ENCODE results near the gene MUSTN1. TPM values are rescaled to one million over a fixed set of nuclear protein-coding genes. Genes with fewer than 3 reads are reported as not detected.

MUSTN1 gene
- polyA plus RNA-seq, 4 donors = 0.28 to 1.6 (median 0.47) TPM

DNA sequence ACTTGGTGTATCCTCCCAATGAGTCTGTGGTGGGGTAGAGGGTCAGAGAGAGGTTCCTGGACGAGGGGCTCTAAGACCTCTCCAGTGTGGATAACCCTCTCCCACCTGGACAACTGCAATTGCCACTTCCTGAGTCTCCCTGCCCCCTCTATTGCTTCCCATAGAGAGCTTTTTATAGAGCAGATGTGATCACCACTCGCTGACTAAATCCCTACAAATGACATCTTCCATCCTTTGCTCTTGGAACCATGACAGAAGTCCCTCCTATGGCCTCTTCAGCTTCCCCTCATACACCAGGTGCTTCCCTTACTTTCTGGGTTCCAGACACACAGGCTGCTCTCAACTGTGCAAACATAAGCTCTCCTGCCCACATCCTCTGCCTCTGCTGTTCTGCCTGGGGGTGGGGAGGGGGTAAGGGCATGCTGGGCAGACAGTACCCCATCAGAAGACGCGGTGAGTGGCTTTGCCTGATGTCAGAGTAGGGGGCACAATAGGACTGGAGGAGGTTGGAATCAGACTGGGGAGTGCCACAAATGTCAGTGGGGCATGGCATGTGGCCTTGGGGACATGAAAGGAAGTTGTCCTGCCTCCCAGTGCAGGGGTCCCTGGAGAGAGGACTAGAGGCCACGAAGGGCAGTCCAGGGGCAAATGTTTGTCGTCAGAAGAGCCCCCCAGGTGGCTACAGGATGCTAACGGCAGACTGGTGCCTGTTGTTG is 25.0 kb downstream of the MUSTN1 start:
- DNase-seq (ENCODE audit: low read depth in 4 of 4, low spot score in 2 of 4) = no peak

DNA sequence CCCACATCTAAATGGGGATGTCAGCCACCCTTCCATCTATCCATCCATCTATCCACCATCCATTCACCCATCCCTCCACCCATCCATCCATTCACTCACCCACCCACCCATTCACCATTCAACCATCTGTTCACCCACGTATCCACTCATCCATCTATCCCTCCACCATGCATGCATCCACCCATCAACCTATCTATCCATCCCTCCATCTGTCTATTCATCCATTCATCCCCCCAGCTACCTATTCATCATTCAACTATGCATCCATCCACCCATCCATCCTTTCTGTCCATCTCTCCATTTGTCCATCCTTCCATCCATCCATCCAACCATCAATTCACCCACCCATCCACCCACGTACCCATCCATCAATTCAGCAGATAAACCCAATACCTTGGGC is 25.7 kb downstream of the MUSTN1 start:
- no peak for DNase-seq (ENCODE audit: low read depth in 4 of 4, low spot score in 2 of 4)

DNA sequence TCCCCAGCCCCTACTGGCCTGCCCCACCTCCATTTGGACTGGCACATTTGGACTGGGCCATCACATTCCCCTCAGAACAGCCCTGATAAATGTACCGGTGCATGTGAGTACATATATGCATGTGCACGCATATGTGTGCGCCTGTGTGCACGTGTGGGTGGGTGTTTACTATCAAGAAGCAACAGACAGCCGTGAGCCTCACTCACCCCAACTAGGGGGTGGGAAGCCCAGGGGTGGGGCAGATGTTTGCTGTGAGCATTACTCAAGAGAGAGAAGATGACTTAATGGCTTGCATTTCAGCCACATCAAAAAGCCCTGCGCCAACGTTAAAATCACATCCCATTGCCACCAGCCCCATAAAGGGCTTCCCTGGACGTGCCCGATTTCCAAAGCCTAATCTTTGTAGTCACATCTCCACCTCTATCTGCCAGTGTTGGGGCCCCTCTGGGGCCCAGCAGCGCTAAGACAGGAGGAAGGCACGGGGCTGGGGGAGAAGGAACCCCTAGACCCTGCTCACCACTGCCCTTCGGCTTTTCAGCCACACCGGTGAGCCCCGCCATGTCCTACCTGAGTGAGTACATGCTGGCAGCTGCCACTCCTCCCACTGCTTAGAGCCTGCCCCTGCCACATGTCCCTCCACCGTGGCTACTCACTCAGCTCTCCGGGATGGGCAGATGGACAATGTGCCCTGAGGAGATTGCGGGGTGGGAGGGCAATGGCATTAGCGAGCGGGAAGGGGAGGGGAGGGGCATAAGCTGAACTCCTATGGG is 29.4 kb downstream of the MUSTN1 start:
- no peak for DNase-seq (ENCODE audit: low read depth in 4 of 4, low spot score in 2 of 4)

DNA sequence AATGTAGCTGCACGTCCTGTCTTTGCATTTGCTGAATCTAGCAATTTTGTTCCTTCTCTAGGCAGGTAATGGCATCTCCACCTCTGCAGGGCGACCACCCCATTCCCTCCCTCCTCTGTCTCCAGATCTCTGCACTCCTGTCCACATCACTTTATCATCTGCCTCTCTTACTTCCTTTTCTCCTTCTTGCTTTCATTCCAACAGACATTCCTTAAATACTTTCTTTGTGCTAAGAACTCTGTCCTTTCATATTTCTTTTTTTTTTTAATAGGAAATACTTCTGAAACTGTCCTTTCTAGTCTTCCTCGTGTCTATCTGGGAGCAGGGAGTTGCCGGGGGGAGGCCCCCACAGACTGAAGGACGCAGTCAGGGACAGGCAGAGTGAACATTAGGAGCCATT is 33.0 kb downstream of the MUSTN1 start:
- no peak for DNase-seq (ENCODE audit: low read depth in 4 of 4, low spot score in 2 of 4)

DNA sequence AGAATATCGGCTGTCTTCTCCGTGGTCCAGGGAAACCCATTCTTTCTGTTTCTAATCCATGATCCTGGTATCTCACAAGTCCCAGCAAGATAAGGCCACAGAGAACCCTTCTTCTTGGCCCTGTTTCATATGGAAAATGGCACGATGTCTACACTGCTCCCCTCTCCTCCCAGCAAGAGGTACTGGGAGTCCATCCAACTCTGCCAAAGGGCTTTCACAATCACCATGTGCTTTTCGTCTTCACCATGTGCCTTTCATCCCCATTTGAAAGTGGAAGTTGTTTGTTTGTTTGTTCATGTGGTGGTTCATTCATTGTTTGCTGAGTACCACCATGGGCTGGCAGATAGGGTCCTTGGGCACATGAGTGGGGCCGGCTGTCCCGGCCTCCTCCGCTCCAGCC is 34.7 kb downstream of the MUSTN1 start:
- DNase-seq (ENCODE audit: low read depth in 4 of 4, low spot score in 2 of 4) = no peak

DNA sequence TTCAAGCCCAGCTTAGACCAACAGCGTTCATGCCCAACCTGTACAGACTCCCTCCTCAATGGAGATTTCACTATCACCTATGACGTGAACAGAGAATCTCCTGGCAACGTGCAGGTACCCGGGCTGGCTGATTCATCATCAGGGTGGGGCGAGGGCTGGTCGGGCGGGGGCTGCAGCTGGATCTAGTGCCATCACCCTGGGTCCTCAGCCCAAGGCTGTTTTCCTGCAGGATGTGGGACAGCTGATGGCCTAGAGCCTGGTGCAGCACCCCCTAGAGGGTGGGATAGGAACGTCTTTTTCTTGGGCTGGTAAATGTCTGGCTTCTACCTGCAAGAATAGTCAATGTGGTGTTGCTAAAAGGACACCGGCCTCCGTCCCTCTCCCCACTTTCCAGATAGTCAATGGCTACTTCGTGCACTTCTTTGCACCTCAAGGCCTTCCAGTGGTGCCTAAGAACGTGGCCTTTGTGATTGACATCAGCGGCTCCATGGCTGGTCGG is 35.8 kb downstream of the MUSTN1 start:
- DNase-seq (ENCODE audit: low read depth in 4 of 4, low spot score in 2 of 4) = no peak

DNA sequence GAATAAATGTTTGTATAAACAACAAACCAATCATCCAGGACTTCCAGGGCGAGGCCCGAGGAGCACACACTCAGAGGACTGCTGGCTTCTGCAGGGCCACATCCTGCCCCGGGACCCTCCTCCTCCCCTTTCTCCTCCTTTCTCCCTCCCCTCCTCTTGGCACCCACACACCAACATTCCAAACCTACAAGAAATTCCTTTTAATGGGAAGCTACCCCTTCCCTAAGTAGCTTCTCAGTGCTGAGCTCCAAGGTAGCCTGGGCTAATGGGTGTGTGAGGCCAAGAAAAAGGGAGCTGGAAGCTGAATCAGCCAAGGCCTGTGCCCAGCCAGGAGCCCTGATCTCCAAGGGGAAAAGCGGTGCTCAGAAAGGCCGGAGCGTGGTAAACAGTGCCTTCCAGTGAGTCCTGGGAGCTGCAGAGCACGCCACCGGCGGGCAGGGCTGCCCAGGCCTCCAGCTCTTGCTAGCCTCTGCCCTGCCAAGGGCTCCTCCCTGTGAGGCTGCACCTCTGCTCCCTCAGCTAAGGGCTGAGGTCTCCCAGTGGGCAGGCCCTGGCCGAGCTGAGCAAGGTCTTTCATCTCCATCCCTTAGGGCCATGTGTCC is 36.3 kb downstream of the MUSTN1 start:
- DNase-seq (ENCODE audit: low read depth in 4 of 4, low spot score in 2 of 4) = no peak

DNA sequence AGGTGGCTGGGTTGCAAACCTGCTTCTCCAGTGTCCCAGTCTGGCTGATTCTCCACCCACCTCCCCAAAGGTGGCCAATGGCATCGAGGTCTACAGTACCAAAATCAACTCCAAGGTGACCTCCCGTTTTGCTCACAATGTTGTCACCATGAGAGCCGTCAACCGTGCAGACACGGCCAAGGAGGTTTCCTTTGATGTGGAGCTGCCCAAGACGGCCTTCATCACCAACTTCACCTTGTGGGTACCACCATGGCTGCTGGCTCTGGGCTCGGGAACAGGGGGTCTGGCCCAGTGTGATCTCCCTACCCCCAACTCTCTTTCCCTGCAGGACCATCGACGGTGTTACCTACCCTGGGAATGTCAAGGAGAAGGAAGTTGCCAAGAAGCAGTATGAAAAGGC is 38.4 kb downstream of the MUSTN1 start:
- no peak for DNase-seq (ENCODE audit: low read depth in 4 of 4, low spot score in 2 of 4)

DNA sequence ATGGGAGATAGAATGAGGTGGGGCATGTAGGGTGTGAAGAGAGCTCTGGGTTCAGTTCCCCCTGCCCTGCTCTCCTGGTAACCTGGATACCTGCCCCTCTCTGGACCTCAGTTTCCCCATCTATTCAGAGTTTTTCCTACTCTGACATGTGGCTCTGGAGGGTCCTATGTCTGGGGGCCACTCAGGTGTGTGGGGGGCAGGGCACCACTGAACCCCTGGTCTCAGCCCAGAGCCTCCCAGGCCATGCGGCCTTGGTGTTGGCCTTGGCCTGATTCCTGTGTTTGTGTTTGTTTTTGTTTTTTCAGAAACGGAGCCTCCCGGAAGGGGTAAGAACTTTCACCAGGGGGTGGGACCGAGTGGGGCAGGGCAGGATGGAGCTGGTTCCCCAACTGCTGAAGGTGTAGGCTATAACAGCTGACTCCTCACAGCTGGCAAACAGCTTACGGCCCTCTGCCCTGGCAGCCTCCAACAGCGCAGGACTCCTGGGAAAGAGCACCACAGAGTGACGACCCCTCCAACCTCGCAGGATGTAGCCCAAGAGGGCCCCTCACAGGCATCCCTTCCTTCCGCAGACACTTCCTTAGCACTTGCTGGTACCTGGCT is 39.4 kb downstream of the MUSTN1 start:
- no peak for DNase-seq (ENCODE audit: low read depth in 4 of 4, low spot score in 2 of 4)

DNA sequence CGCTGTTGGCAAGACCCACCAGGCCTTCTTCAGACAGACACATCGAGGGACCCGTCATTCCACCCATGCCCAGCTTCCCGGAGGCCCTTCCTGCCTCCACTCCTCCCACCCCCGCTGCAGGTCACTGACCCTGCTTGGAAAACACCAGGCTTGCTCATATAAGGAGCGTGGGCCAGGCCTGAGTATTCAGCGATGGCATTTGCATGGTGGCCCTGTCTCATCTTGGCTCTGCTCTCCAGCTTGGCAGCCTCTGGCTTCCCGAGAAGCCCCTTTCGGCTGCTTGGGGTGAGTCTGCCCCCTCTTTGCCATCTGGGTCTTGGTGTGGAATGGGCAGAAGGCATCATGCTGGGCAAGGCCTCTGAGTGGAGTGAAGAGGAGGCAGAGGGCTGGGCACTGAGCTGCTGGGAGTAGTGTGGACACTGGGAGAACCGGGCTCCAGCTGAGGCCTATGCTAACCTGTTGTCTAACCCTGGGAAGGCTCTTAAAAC is 40.2 kb downstream of the MUSTN1 start, which contains the start of gene ITIH3:
TSS of gene ITIH3 (plus strand) at position 185 of the 488 bp plus-strand sequence. CDS start at position 193, 8 bp downstream.
- no peak for DNase-seq (ENCODE audit: low read depth in 4 of 4, low spot score in 2 of 4)

DNA sequence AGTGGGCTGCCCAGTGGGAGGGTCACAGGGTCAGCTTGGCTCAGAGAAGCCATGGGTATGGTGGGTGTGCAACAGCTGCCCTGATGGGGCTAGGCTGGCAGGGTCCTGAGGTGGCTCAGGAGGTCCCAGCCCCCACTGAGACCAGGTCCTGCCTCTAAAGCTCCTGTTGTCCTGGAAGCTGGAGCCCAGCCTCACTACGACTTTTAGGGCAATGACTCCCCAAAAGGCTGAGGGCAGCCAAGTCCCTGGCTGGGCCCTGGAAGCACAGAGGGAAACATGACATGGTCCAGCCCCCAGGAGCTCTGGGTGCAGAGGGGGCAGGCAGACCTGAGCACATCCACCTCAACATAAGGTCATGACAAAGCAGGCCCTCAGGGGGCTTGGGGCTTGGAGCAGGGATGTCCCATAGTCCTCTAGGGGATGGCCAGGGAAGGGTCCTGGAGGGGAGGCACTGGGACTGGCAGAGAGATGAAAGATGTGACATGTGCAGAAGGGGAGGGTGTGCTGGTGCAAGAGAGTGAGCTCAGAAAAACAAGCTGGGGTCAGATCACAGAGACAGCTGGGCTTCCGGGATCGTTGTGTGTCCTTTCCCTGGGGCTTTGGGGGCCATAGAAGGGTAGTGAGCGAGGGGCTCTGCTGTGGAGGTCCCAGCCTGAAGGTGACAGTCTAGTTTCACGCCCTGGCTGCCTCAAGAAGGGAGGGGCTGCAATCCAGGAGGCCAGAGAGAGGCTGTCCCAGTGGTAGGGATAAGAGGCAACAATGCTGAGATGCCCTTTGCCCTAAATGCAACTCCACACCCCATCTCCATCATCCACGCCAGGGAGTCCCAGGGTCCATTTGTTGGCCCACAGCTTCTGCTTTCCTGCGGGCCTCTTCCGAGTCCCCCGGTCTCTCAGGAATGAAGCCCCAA is 40.9 kb downstream of the MUSTN1 start:
- no peak for DNase-seq (ENCODE audit: low read depth in 4 of 4, low spot score in 2 of 4)

DNA sequence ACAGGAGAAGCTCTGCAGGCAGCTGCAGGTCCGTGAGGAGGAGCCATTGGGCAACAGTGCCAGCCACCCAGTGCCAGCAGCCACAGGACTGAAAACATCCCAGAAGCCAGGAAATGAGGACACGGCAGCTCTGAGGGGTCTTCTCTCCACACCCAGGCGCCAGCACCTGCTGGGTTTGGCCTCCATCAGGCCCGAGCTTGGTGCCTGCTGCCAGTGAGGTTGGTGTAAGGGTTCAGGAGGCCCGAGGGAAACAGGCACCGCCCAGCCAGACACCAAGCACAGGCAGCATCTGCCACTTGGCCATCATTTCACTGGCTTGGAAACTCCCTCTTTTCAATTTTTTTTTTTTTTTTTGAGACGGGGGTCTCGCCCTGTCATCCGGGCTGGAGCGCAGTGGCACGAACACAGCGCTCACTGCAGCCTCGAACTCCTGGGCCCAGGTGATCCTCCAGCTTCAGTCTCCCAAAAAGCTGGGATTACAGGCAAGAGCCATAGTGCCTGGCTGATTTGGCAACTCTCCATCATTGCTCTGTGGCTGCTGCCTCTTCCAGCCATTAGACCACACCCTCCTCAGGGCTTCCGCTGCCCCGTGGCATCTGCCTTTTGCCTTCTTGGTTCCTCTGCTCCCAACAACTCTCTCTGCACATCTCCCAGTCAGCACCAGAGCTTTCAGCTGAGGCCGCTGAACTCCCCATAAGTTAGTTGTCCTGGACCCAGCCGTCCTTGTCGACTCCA is 41.7 kb downstream of the MUSTN1 start:
- no peak for DNase-seq (ENCODE audit: low read depth in 4 of 4, low spot score in 2 of 4)

DNA sequence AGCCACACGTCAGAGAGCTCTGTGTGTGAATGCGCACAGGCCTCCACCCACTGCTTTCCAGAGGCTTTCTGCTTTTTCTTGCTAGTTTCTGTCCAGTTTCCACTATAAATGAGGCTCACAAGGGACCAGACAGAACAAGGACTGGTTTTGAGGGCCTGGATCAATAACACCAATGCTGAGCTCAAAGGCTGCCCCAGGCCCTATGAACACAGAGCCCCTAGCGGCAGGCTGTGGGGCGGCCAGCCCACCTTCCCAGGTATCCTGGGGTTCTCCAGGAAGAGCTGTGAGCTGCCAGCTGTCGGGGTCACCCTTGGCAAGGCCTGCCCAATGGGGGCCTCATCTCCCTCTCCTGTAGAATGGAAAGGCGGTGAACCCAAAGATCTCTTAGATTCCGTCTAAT is 42.4 kb downstream of the MUSTN1 start:
- no peak for DNase-seq (ENCODE audit: low read depth in 4 of 4, low spot score in 2 of 4)

DNA sequence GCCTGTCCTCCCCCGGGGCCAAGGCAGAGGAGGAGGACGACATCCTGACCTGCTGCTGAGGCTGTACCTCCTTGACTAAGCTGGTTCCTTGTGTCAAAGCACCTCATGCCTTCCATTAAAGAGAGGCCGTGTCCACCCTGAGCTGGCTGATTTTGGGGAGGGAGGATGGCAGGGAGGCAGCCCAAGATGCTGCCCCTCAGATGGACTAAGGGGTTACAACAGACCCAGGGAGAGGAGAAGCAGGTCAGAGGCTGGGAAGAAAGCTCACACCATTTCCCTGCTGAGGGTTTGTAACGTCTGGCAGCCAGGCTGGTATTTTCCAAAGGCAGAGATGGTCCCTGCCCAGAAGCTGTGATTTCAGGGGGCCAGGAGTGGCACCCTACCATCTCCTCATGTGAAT is 42.9 kb downstream of the MUSTN1 start:
- no peak for DNase-seq (ENCODE audit: low read depth in 4 of 4, low spot score in 2 of 4)

DNA sequence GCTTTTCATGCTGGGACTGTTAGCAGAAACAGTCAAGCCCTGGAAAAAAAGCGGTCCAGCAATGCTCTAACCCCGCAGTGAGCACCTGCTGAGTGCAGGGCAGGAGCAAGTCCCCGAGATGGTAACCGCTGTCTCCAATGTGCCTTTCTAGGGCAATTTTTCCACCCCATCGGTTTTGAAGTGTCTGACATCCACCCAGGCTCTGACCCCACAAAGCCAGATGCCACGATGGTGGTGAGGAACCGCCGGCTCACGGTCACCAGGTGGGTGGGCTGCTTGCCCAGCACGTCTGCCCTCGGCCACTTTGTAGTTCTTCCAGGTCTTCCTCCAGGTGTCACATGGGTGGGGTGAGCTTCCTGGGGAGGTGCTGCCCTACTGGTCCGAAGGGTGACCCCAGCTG is 43.5 kb downstream of the MUSTN1 start:
- no peak for DNase-seq (ENCODE audit: low read depth in 4 of 4, low spot score in 2 of 4)

DNA sequence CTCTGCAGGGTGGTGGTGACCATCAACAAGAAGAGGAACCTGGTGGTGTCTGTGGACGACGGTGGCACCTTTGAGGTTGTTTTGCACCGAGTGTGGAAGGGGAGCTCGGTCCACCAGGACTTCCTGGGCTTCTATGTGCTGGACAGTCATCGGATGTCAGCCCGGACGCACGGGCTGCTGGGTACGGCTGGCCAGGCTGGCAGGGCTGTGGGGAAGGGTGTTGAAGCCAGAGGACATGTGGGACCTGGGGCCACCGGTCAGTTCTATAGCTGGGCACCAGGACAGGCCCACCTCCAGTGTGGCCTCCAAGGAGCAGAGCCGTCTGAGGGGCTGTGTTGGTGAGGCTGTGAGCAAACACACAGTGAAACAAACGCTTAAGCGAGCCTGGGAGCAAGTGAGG is 44.1 kb downstream of the MUSTN1 start:
- no peak for DNase-seq (ENCODE audit: low read depth in 4 of 4, low spot score in 2 of 4)

DNA sequence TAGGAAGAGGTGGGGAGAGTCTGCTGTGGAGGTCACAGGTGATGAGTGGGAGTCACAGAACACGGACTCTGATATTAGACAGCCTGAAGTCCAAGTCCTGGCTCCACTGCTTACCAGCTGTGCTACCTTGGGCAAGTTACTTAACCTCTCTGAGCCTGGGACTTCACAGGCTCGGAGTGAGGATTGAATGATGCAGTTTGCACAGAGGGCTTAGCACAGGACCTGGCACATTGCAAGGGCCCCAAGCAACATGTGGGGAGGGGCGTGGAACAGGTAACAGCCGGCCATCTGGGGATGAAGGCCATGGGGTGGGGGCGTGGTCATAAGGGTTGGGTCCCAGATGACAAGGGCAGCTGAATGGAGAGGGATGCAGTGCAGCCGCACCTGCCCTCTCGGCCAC is 44.5 kb downstream of the MUSTN1 start:
- DNase-seq (ENCODE audit: low read depth in 4 of 4, low spot score in 2 of 4) = no peak

DNA sequence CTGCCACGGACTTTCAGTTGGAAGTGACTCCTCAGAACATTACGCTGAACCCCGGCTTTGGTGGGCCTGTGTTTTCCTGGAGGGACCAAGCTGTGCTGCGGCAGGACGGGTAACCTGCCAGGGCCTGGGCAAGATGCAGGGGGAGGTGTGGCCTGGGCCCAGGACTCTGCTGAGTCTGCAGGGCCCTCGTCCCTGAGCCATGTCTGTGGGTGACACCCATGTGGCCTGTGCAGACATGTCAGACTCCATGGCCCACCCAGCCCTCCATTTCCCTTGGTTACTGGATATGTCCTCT is 45.1 kb downstream of the MUSTN1 start:
- no peak for DNase-seq (ENCODE audit: low read depth in 4 of 4, low spot score in 2 of 4)

DNA sequence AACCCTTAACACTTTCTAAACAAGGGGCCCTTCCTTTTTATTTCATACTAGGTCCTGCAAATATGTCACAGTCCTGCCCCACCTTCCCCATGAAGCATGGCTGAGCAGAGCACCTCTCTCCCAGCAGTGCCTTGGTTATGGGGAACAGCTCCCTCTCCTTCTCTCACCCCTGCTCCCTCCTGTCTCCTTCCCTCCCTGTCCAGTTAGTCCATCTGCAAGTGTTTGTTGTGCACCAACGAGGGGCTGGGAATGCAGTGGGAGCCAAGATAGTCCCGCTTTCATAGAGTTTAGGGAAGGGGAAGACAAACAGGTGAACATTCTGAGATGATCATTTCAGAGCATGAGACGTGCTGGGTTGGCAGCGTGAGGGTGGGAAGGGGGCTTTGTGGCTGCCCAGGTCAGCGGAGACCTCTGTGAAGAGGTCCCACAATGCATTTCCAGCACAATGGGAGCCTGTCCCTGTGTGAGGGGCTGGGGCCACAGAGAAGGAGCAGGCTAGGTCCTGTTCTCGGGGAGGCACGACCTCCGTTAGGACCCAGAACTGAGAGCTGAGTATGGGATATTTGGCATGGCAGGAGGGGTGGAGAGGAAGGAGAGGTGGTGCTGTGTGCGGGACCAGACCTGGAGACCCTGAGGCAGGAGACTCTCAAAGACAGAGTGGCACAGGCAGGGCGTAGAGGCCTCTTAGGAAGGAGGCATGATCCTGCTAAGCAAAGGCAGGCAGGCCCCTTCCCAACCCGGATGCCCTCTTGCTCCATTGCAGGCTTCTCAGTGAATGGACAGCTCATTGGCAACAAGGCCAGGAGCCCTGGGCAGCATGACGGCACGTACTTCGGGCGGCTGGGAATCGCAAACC is 45.7 kb downstream of the MUSTN1 start:
- no peak for DNase-seq (ENCODE audit: low read depth in 4 of 4, low spot score in 2 of 4)

All from left renal cortex interstitium (tissue), 4 donors.